Prostate gland (tissue), 2 donors: ENCODE data around the gene TEX2. TPM values are rescaled to one million over a fixed set of nuclear protein-coding genes. Genes with fewer than 3 reads are reported as not detected.

Source experiments
- DNase-seq: peaks from one replicate; pipeline ENCODE4 v3.0.0-alpha.2; 2019; ENCODE audit warnings: low spot score
- H3K27ac ChIP-seq, 2 donors: fragments of 200-600 bp; sonication (generic); 2 replicates each; pipeline ENCODE4 v1.5.1; 2017 to 2019
- H3K27me3 ChIP-seq: fragments of 200-600 bp; sonication (generic); replicated peaks from 2 replicates; pipeline ENCODE4 v1.5.1; 2019; ENCODE audit not compliant: insufficient read depth
- H3K36me3 ChIP-seq, 2 donors: fragments of 200-600 bp; sonication (generic); 1 replicate in 1 of 2; 2 replicates in 1 of 2; pipeline versions ENCODE4 v1.5.1 to v1.8.1; 2017 to 2019
- H3K4me1 ChIP-seq: fragments of 200-600 bp; sonication (generic); replicated peaks from 2 replicates; pipeline ENCODE4 v1.5.1; 2019
- H3K4me3 ChIP-seq, 2 donors: fragments of 200-600 bp; sonication (generic); 2 replicates each; pipeline ENCODE4 v1.5.1; 2017 to 2019
- H3K9me3 ChIP-seq: fragments of 200-600 bp; sonication (generic); 2 replicates; pipeline ENCODE4 v1.5.1; 2017
- POLR2A ChIP-seq: fragments of 450-650 bp; IDR thresholded peaks from one replicate; pipeline ENCODE4 v1.6.1; 2016; ENCODE audit warnings: antibody characterized with exemption, mild to moderate bottlenecking
- POLR2AphosphoS5 ChIP-seq: sonication (generic); formaldehyde crosslinking; IDR thresholded peaks from one replicate; pipeline ENCODE4 v1.6.1; 2017; ENCODE audit warnings: antibody characterized with exemption
- WGBS: methylation state at CpG from one replicate; pipeline ENCODE4 v1.1.5; 2018; 5-methylcytosine and 5-hydroxymethylcytosine counted together
- intact Hi-C: fragments of 100-400 bp; cut with DNase I; formaldehyde crosslinking; loops from one replicate; pipeline ENCODE4 v1.14.2; 2022
- total RNA-seq, 2 donors: library from RNA; depleted of rRNA; stranded (reverse); fragments of >200 nt; gene quantifications; one replicate each; pipeline ENCODE4 v1.1.0, GENCODE V29; 2016
- TF ChIP-seq, protein P1 (sequence below), 4 experiments: fragments of 200-600 bp in 2 of 4; fragments of 450-650 bp in 2 of 4; sonication (generic) in 2 of 4; IDR thresholded peaks; 1 replicate in 3 of 4; 2 replicates in 1 of 4; pipeline ENCODE4 v1.5.1; 2016 to 2019; ENCODE audit warnings: antibody characterized with exemption in 4 of 4, mild to moderate bottlenecking in 2 of 4, moderate library complexity in 2 of 4

Gene TEX2
- total RNA-seq, 2 donors from 2014 or later = 31.3 to 43.8 TPM

DNA sequence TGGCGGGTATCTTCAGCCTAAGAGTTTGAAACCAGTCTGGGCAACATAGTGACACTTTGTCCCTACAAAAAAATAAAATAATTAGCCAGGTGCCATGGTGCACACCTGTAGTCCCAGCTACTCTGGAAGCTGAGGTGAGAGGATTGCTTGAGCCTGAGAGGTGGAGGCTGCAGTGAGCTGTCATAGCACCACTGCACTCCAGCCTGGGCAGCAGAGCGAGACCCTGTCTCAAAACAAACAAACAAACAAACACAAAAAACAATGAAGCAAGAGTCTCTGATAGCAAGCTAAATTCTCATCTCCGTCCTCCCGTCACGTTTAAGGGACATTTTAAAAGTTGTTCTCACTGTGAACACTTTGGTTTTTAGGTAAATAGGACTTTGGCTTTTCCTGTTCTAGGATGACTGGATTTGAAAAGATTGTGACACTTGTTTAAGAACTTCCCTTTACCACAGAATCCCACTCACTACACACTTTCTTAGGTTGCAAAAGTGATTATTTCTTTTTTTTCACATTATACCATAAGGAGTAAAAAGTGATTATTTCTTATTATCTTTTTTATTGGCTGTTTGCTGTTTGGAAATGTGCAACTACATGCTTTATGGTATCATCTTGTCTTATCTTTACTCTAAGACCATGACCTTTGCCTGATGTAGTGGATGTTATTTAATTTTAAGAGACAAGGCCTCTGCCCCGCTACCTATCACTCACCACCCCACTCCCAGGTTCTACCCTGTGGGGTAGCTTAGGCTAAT is 128.7 kb downstream of the TEX2 start:
- Histone ChIP-seq H3K4me1 (no peaks in the 10 kb centered on the region), H3K27me3 (no peaks in the 10 kb centered on the region), H3K9me3 (no peaks in the 10 kb centered on the region), H3K27ac (no peak overlapping the region), H3K4me3 (no peak overlapping the region), H3K36me3 (no peaks in the 10 kb centered on the region)
- intact Hi-C loops = loop anchor here (2.0 to 5.0 kb wide), 2 partner anchors 106 to 148 kb away; no protein-coding TSS in a partner anchor
- 89% methylated on average over 6 of the region's 6 CpGs for WGBS
- TF ChIP-seq, protein P1, sequence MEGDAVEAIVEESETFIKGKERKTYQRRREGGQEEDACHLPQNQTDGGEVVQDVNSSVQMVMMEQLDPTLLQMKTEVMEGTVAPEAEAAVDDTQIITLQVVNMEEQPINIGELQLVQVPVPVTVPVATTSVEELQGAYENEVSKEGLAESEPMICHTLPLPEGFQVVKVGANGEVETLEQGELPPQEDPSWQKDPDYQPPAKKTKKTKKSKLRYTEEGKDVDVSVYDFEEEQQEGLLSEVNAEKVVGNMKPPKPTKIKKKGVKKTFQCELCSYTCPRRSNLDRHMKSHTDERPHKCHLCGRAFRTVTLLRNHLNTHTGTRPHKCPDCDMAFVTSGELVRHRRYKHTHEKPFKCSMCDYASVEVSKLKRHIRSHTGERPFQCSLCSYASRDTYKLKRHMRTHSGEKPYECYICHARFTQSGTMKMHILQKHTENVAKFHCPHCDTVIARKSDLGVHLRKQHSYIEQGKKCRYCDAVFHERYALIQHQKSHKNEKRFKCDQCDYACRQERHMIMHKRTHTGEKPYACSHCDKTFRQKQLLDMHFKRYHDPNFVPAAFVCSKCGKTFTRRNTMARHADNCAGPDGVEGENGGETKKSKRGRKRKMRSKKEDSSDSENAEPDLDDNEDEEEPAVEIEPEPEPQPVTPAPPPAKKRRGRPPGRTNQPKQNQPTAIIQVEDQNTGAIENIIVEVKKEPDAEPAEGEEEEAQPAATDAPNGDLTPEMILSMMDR (IDR thresholded peaks at IDR 0.05) = no peak
- TF ChIP-seq POLR2A (no peak), POLR2AphosphoS5 (no peak)
- no peak for DNase-seq

DNA sequence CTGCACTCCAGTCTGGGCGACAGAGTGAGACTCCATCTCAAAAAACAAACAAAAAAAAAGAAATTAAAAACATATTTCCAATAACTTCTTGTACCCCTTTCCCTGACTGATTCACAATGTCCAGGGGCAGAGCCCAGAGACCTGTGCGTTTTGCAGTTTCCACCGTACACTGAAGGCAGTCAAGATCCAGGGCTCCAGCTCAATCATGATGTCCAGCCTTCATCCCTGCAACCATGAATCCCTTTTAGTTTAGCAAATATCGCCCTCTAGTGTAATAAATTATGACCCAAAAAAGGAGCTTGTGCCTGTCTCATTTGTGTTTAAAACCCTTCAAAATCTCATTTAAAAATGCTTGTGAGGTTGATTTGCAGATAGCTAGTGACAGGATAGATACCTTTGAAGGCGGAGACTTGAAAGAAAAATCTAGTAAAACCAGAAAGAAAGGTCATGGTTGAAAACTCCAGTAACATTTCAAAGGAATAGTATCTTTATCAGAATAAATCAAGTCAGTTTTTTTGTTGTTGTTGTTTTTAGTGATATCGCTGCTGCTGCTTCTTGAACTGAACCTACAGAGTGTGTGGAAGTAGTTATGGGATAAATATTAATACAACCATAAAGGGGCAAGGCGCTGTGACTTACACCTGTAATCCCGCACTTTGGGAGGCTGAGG is 129.4 kb downstream of the TEX2 start:
- no peaks in the 10 kb centered on the region for H3K9me3 ChIP-seq
- no peaks in the 10 kb centered on the region for H3K4me1 ChIP-seq
- H3K36me3 ChIP-seq = no peaks in the 10 kb centered on the region
- no peak for DNase-seq
- TF ChIP-seq POLR2AphosphoS5 = peak; percentile 56
- no peak for TF ChIP-seq POLR2A
- TF ChIP-seq, protein P1 (IDR thresholded peaks at IDR 0.05) = peak; percentile 53 to 85 (median 80)
- no peak overlapping the region for H3K27ac ChIP-seq
- H3K4me3 ChIP-seq = no peak overlapping the region
- no peaks in the 10 kb centered on the region for H3K27me3 ChIP-seq
- WGBS = 39% methylated on average over 8 of the region's 8 CpGs
- intact Hi-C loops = loop anchor here (2.0 to 5.0 kb wide), 3 partner anchors 71 to 149 kb away; no protein-coding TSS in a partner anchor

DNA sequence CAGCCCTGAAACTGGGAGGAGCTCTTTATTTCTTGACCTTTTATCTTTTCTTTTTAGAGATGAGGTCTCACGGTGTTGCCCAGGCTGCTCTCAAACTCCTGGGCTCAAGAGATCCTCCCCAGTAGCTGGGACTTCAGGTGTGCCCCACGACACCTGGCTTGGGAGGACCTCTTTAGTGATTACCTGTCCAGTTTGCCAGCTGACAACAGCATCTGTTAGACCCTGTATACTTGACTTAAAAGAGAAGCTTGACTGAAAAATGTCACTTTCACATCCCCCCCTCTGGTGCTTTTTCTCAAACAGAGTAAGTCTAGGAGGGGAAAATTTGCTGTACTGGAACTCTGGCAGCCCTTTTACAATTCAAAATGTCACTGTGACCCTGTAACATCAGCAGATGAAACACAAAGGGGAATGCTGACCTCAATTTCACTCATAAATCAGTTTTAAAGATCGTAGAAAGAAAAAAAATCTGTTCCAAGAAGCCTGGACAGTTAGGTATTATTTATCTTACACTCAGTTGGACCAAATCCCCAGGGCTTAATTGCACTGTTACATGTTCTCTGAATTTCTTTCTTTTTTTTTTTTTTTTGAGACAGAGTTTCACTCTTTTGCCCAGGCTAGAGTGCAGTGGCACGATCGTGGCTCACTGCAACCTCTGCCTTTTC is 131.3 kb downstream of the TEX2 start:
- 59% methylated on average over 5 of the region's 5 CpGs for WGBS
- Histone ChIP-seq H3K9me3 (no peaks in the 10 kb centered on the region), H3K4me3 (no peak overlapping the region), H3K36me3 (no peaks in the 10 kb centered on the region), H3K4me1 (no peaks in the 10 kb centered on the region), H3K27me3 (no peaks in the 10 kb centered on the region), H3K27ac (peak overlapping the region; percentile 93 to 94)
- intact Hi-C loops = loop anchor here (2.0 to 5.0 kb wide), 2 partner anchors 69 to 151 kb away; no protein-coding TSS in a partner anchor
- DNase-seq = no peak
- no peak for TF ChIP-seq POLR2AphosphoS5
- TF ChIP-seq, protein P1 (IDR thresholded peaks at IDR 0.05) = no peak
- TF ChIP-seq POLR2A = no peak

DNA sequence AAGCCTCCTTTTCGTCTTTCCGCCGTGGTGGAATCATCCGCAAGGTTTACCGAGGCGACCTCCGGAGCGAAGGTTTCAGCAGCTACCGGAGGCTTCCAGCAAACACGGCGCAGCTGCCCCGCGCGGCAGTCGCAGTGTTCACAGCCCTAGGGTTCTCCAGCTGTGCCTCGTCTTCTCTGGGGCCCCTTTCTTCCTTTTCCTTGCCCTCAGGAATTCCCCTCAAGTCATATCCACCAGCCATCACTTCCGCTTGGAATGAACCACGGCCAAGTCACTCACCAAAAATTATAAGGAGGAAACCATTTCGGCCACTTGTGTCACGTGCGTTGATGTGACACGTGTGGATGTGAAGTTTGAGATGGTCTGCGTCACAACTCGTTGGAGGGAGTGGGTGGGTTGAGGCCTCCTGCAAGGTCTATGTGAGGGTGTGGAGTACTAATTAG is 132.5 kb downstream of the TEX2 start:
- no peak for TF ChIP-seq POLR2AphosphoS5
- TF ChIP-seq, protein P1 (IDR thresholded peaks at IDR 0.05) = no peak
- no peak for TF ChIP-seq POLR2A
- intact Hi-C loops = loop anchor here (5.0 kb wide), 1 partner anchor 152 kb away; no protein-coding TSS in a partner anchor
- Histone ChIP-seq H3K4me1 (peaks cover 4% of the 10 kb centered on the region), H3K9me3 (no peaks in the 10 kb centered on the region), H3K4me3 (peak overlapping the region; percentile 78 to 90), H3K36me3 (no peaks in the 10 kb centered on the region), H3K27ac (peak overlapping the region; percentile 93 to 94), H3K27me3 (no peaks in the 10 kb centered on the region)
- no peak for DNase-seq
- WGBS = 21% methylated on average over 24 of the region's 24 CpGs
